Parathyroid adenoma (tissue), 2 donors: ENCODE measurements around the gene PPP1R26.

ENCODE experiments used
- H2AFZ ChIP-seq: fragments of 300-600 bp; sonication (generic); one replicate; pipeline ENCODE4 v1.7.0; 2017; ENCODE audit warnings: antibody characterized with exemption, mild to moderate bottlenecking
- H3K27ac ChIP-seq: fragments of 300-600 bp; sonication (generic); one replicate; pipeline ENCODE4 v1.7.0; 2017
- H3K27me3 ChIP-seq: fragments of 300-600 bp; sonication (generic); one replicate; pipeline ENCODE4 v1.7.0; 2017; ENCODE audit warnings: low read length; ENCODE audit not compliant: control insufficient read depth, insufficient read depth
- H3K36me3 ChIP-seq: fragments of 300-600 bp; sonication (generic); one replicate; pipeline ENCODE4 v1.7.0; 2017; ENCODE audit warnings: low read length; ENCODE audit not compliant: control insufficient read depth, insufficient read depth
- H3K4me1 ChIP-seq: fragments of 300-600 bp; sonication (generic); one replicate; pipeline ENCODE4 v1.7.0; 2017; ENCODE audit warnings: control low read depth
- H3K4me2 ChIP-seq: fragments of 300-600 bp; sonication (generic); one replicate; pipeline ENCODE4 v1.7.0; 2017; ENCODE audit warnings: low read length
- H3K4me3 ChIP-seq: fragments of 300-600 bp; sonication (generic); one replicate; pipeline ENCODE4 v1.7.0; 2017; ENCODE audit warnings: low read depth, low read length
- H3K79me2 ChIP-seq: fragments of 300-600 bp; sonication (generic); one replicate; pipeline ENCODE4 v1.7.0; 2017; ENCODE audit warnings: control low read depth
- H3K9ac ChIP-seq: fragments of 300-600 bp; sonication (generic); one replicate; pipeline ENCODE4 v1.7.0; 2017; ENCODE audit warnings: mild to moderate bottlenecking
- H3K9me3 ChIP-seq: fragments of 300-600 bp; sonication (generic); one replicate; pipeline ENCODE4 v1.7.0; 2017; ENCODE audit warnings: low read length; ENCODE audit not compliant: control insufficient read depth
- TF ChIP-seq, protein P1 (sequence below): fragments of 300-600 bp; sonication (generic); IDR thresholded peaks from one replicate; pipeline ENCODE4 v1.7.0; 2017; ENCODE audit warnings: antibody characterized with exemption, mild to moderate bottlenecking
- donor health status: primary hyperparathyroidism.

The PPP1R26 gene

GRCh38 chr9:135480940-135481310 lies 1.3 kb downstream of the PPP1R26 start:
- Histone ChIP-seq H3K4me3 (peak overlapping the region; percentile 72), H3K27me3 (no peaks in the 10 kb centered on the region), H3K4me1 (no peaks in the 10 kb centered on the region), H3K9me3 (no peaks in the 10 kb centered on the region), H3K9ac (no peak overlapping the region), H2AFZ (peak overlapping the region; percentile 66), H3K27ac (peak overlapping the region; percentile 81), H3K36me3 (no peaks in the 10 kb centered on the region), H3K4me2 (peak overlapping the region; percentile 77), H3K79me2 (peaks cover 2% of the 10 kb centered on the region)
- TF ChIP-seq, protein P1, sequence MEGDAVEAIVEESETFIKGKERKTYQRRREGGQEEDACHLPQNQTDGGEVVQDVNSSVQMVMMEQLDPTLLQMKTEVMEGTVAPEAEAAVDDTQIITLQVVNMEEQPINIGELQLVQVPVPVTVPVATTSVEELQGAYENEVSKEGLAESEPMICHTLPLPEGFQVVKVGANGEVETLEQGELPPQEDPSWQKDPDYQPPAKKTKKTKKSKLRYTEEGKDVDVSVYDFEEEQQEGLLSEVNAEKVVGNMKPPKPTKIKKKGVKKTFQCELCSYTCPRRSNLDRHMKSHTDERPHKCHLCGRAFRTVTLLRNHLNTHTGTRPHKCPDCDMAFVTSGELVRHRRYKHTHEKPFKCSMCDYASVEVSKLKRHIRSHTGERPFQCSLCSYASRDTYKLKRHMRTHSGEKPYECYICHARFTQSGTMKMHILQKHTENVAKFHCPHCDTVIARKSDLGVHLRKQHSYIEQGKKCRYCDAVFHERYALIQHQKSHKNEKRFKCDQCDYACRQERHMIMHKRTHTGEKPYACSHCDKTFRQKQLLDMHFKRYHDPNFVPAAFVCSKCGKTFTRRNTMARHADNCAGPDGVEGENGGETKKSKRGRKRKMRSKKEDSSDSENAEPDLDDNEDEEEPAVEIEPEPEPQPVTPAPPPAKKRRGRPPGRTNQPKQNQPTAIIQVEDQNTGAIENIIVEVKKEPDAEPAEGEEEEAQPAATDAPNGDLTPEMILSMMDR = no peak

- no peaks in the 10 kb centered on the region for H3K9me3 ChIP-seq
- no peaks in the 10 kb centered on the region for H3K4me1 ChIP-seq
- TF ChIP-seq, protein P1 = no peak
- no peak overlapping the region for H3K9ac ChIP-seq
- no peak overlapping the region for H3K4me3 ChIP-seq
- no peaks in the 10 kb centered on the region for H3K79me2 ChIP-seq
- H3K27me3 ChIP-seq = no peaks in the 10 kb centered on the region
- H3K4me2 ChIP-seq = no peak overlapping the region
- no peak overlapping the region for H2AFZ ChIP-seq
- H3K27ac ChIP-seq = no peak overlapping the region
- H3K36me3 ChIP-seq = no peaks in the 10 kb centered on the region
Measured at GRCh38 chr9:135482015-135482754, 2.6 kb downstream of the PPP1R26 start.

GRCh38 chr9:135484460-135485277 lies 5.1 kb downstream of the PPP1R26 start:
- Histone ChIP-seq H3K9ac (no peak overlapping the region), H3K79me2 (no peaks in the 10 kb centered on the region), H2AFZ (no peak overlapping the region), H3K4me3 (no peak overlapping the region), H3K4me2 (no peak overlapping the region), H3K9me3 (no peaks in the 10 kb centered on the region), H3K36me3 (no peaks in the 10 kb centered on the region), H3K4me1 (no peaks in the 10 kb centered on the region), H3K27me3 (no peaks in the 10 kb centered on the region), H3K27ac (no peak overlapping the region)
- TF ChIP-seq, protein P1 = no peak

GRCh38 chr9:135485385-135485784 lies 5.8 kb downstream of the PPP1R26 start:
- TF ChIP-seq, protein P1 = no peak
- Histone ChIP-seq H3K4me3 (no peak overlapping the region), H2AFZ (no peak overlapping the region), H3K9ac (no peak overlapping the region), H3K27me3 (no peaks in the 10 kb centered on the region), H3K36me3 (no peaks in the 10 kb centered on the region), H3K4me1 (no peaks in the 10 kb centered on the region), H3K27ac (no peak overlapping the region), H3K79me2 (no peaks in the 10 kb centered on the region), H3K9me3 (no peaks in the 10 kb centered on the region), H3K4me2 (no peak overlapping the region)
